Ovary (tissue), 9 donors: Measurements from ENCODE around the gene FOLR1. TPM values are rescaled to one million over a fixed set of nuclear protein-coding genes. Genes with fewer than 3 reads are reported as not detected.
A peak's percentile ranks its signal among the peaks of the same experiment; 100 is the strongest.

Source experiments
- DNase-seq, 5 donors: peaks; one replicate each; pipeline ENCODE4 v3.0.0-alpha.2; 2019 to 2020
- H3K27ac ChIP-seq, 2 donors: fragments of 200-600 bp; one replicate each; pipeline versions ENCODE4 v1.5.1 to v1.8.0; 2019 to 2022
- H3K27me3 ChIP-seq: fragments of 200-600 bp; one replicate; pipeline ENCODE4 v1.8.0; 2022
- H3K36me3 ChIP-seq: fragments of 200-600 bp; sonication (generic); one replicate; pipeline ENCODE4 v1.5.1; 2019
- H3K4me1 ChIP-seq: one replicate; pipeline ENCODE4 v1.8.1; 2013; ENCODE audit warnings: mild to moderate bottlenecking, moderate library complexity; ENCODE audit not compliant: insufficient read depth
- H3K4me3 ChIP-seq: fragments of 200-600 bp; sonication (generic); one replicate; pipeline ENCODE4 v1.5.1; 2017
- H3K9me3 ChIP-seq, 2 donors: fragments of 200-600 bp in 1 of 2; sonication (generic) in 1 of 2; one replicate each; pipeline versions ENCODE4 v1.5.1 to v1.8.1; 2013 to 2019; ENCODE audit warnings: mild to moderate bottlenecking in 1 of 2, moderate library complexity in 1 of 2
- CTCF ChIP-seq, 3 donors: fragments of 450-650 bp in 2 of 3; fragments of 200-600 bp in 1 of 3; IDR thresholded peaks; one replicate each; pipeline versions ENCODE4 v1.5.1 to v1.8.0; 2016 to 2022; ENCODE audit warnings: antibody characterized with exemption in 3 of 3, mild to moderate bottlenecking in 1 of 3
- EP300 ChIP-seq: sonication (generic); formaldehyde crosslinking; IDR thresholded peaks from one replicate; pipeline ENCODE4 v1.6.1; 2017; ENCODE audit warnings: antibody characterized with exemption
- POLR2A ChIP-seq: fragments of 450-650 bp; IDR thresholded peaks from one replicate; pipeline ENCODE4 v1.6.1; 2017; ENCODE audit warnings: antibody characterized with exemption, mild to moderate bottlenecking, moderate library complexity
- WGBS, 3 donors: extraction: QIAGEN DNeasy Blood & Tissue Kit in 1 of 3; methylation state at CpG; one replicate each; pipeline versions ENCODE4 v1.1.5 to v1.1.7; 2013 to 2017; 5-methylcytosine and 5-hydroxymethylcytosine counted together
- intact Hi-C, 4 donors: fragments of 100-400 bp; cut with DNase I; formaldehyde crosslinking; loops; one replicate each; pipeline versions ENCODE4 v1.11.0 to v1.15.1; 2022 to 2023
- polyA plus RNA-seq, 2 donors: library from polyadenylated mRNA; stranded (reverse); fragments of 200-250 nt in 1 of 2; fragments of 350-450 nt in 1 of 2; fragmentation: Illumina TruSeq in 1 of 2; extraction: RNeasy Lipid Tissue Mini Kit (QIAGEN cat#74804) in 1 of 2; gene quantifications; one replicate each; pipeline ENCODE4 v1.2.3, GENCODE V29; 2013 to 2014
- total RNA-seq, 7 donors: library from RNA; depleted of rRNA in 2 of 7; stranded (reverse); fragments of >200 nt in 2 of 7; fragmentation: NEBNext Ultra II Directional in 3 of 7; extraction: Animal tissue kit (Norgen Biotek cat#: 25700) in 3 of 7; gene quantifications; one replicate each; pipeline versions ENCODE4 v1.1.0 to v1.2.4, GENCODE V29; 2016 to 2023
- donor health status: DM: no; HTN: no; CAD: no; lungs with moderate emphysema.
- donor health status: DM: no; HTN: no; CAD: no.
- donor health status: Bipolar disorder and iron deficiency.
- donor health status: DM: yes; HTN: yes; CAD: no.
- donor health status: DM: no; HTN: no; CAD: no.
- donor health status: DM: yes; HTN: yes; CAD: no.

Gene FOLR1
- total and polyA plus RNA-seq, 9 donors, result 0.31 to 108 (median 4.3) TPM; not detected in 1

- Histone ChIP-seq H3K27ac (no peak overlapping the region), H3K27me3 (no peaks in the 10 kb centered on the region), H3K9me3 (no peaks in the 10 kb centered on the region), H3K4me3 (no peak overlapping the region), H3K36me3 (no peaks in the 10 kb centered on the region), H3K4me1 (peaks cover 11% of the 10 kb centered on the region)
- DNase-seq, result peak in 2 of 5 donors; percentile 25 to 27
- intact Hi-C loops, result no loop called here
- WGBS, 3 donors, result 66 to 74% (median 67%) methylated on average over 13 to 22 of the region's 22 CpGs
- no peak for TF ChIP-seq POLR2A
- no peak for TF ChIP-seq CTCF (IDR thresholded peaks at IDR 0.05)
- no peak for TF ChIP-seq EP300
Observed at GRCh38 chr11:72237112-72237931, 45.4 kb downstream of the FOLR1 start.

- Histone ChIP-seq H3K27me3 (no peaks in the 10 kb centered on the region), H3K4me3 (no peak overlapping the region), H3K4me1 (peaks cover 11% of the 10 kb centered on the region), H3K36me3 (no peaks in the 10 kb centered on the region), H3K27ac (no peak overlapping the region), H3K9me3 (no peaks in the 10 kb centered on the region)
- TF ChIP-seq EP300, result no peak
- peak; percentile 25 to 35 (median 25) for TF ChIP-seq CTCF (IDR thresholded peaks at IDR 0.05)
- TF ChIP-seq POLR2A, result no peak
- DNase-seq, result peak in 4 of 5 donors; percentile 37 to 63 (median 58)
- intact Hi-C loops, result no loop called here
- WGBS, 3 donors, result 55 to 60% (median 59%) methylated on average over 16 of the region's 16 CpGs
Observed at GRCh38 chr11:72238040-72238450, 46.1 kb downstream of the FOLR1 start.

GRCh38 chr11:72238492-72239312 lies 46.8 kb downstream of the FOLR1 start:
- Histone ChIP-seq H3K4me1 (peaks cover 11% of the 10 kb centered on the region), H3K36me3 (no peaks in the 10 kb centered on the region), H3K4me3 (no peak overlapping the region), H3K27ac (no peak overlapping the region), H3K9me3 (no peaks in the 10 kb centered on the region), H3K27me3 (peaks cover 4% of the 10 kb centered on the region)
- DNase-seq, result peak in 2 of 5 donors; percentile 31 to 32
- WGBS, 3 donors, result 56 to 61% (median 59%) methylated on average over 28 of the region's 28 CpGs
- TF ChIP-seq EP300 (no peak), POLR2A (no peak), CTCF (IDR thresholded peaks at IDR 0.05) (no peak)
- intact Hi-C loops, result no loop called here

- WGBS, 3 donors, result 7 to 10% (median 7%) methylated on average over 23 to 25 of the region's 25 CpGs
- no peaks in the 10 kb centered on the region for H3K9me3 ChIP-seq
- H3K27ac ChIP-seq, result no peak overlapping the region
- H3K27me3 ChIP-seq, result peaks cover 11% of the 10 kb centered on the region
- DNase-seq, result peak in 2 of 5 donors; percentile 59 to 61
- intact Hi-C loops, result no loop called here
- H3K4me3 ChIP-seq, result peak overlapping the region; percentile 25
- TF ChIP-seq CTCF (IDR thresholded peaks at IDR 0.05) (no peak), POLR2A (no peak)
- peaks cover 11% of the 10 kb centered on the region for H3K4me1 ChIP-seq
- no peaks in the 10 kb centered on the region for H3K36me3 ChIP-seq
Observed at GRCh38 chr11:72239313-72239848, 47.4 kb downstream of the FOLR1 start.
